ENCODE data around the gene RSRC1.

Gene RSRC1

GRCh38 chr3:158565076-158565475 is 455.2 kb downstream of the RSRC1 start:
- H3K9me3 Mint-ChIP-seq (ENCODE audit: low read depth), result no peaks in the 10 kb centered on the region
- no peak overlapping the region for H3K27ac Mint-ChIP-seq
- H3K4me1 Mint-ChIP-seq (ENCODE audit: low read depth), result no peaks in the 10 kb centered on the region
- H3K36me3 Mint-ChIP-seq, result no peaks in the 10 kb centered on the region
- peaks cover 13% of the 10 kb centered on the region for H3K27me3 Mint-ChIP-seq
- no peak overlapping the region for H3K4me3 Mint-ChIP-seq

DNA sequence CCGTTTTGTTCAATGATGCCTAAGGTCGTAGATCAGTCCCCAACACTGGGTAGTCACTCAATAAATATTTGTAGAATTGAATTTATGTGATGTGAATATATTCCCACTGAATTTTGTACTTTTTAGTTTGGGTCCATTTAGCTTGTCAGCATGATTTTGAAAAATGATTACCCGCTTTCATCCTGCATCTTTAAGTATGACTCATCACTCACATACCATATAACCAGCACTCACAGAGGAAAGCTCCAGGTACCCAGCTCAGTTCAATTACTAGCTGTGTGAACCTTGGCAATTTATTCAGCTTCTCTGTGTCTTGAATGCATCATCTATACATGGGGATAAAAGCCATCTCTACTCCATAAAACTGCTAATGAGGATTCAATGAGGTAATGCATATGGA is 458.9 kb downstream of the RSRC1 start:
- H3K36me3 Mint-ChIP-seq, result no peaks in the 10 kb centered on the region
- no peaks in the 10 kb centered on the region for H3K9me3 Mint-ChIP-seq (ENCODE audit: low read depth)
- peaks cover 11% of the 10 kb centered on the region for H3K4me1 Mint-ChIP-seq (ENCODE audit: low read depth)
- H3K27ac Mint-ChIP-seq, result no peak overlapping the region
- H3K4me3 Mint-ChIP-seq, result no peak overlapping the region
- peaks cover 19% of the 10 kb centered on the region for H3K27me3 Mint-ChIP-seq

GRCh38 chr3:158569794-158570193 is 459.9 kb downstream of the RSRC1 start:
- Mint-ChIP-seq H3K4me3 (no peak overlapping the region), H3K27me3 (peaks cover 19% of the 10 kb centered on the region), H3K9me3 (ENCODE audit: low read depth) (no peaks in the 10 kb centered on the region), H3K36me3 (no peaks in the 10 kb centered on the region), H3K4me1 (ENCODE audit: low read depth) (peaks cover 11% of the 10 kb centered on the region), H3K27ac (no peak overlapping the region)

DNA sequence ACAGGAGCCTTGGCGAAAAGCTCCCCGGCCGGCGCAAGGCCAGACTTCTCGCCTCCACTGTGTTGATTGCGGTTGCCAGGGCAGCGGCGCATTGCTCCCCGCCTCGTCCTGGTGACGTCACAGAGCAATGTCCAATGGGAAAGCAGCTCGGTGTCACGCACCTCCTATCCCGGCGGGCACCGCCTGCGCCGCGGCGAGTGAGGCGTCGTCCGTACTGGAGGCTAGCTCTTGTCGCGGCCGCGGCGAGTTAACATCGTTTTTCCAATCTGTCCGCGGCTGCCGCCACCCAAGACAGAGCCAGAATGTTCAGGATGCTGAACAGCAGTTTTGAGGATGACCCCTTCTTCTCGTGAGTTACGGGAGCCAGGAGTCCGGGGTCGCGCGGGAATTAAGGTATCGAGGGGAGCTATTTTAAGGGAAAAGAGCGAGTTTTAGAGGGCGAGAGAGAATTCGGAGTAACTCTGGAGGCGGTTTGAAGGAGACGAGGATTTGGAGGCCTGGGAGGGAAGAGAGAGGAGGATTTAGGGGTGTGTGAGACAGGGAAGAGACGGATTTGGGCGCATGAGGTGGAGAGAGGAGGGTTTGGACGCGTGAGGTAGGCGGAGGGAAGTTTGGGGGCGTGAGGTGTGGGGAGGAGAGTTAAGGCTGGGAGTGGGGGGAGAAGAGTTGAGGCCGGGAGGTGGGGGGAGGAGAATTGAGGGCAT is 461.3 kb downstream of the RSRC1 start, which contains the start of gene MLF1:
Gene MLF1 (plus strand): TSS at position 196 of the 704 bp plus-strand sequence. CDS start 107 bp downstream, at position 303.
- peaks cover 11% of the 10 kb centered on the region for H3K4me1 Mint-ChIP-seq (ENCODE audit: low read depth)
- H3K36me3 Mint-ChIP-seq, result no peaks in the 10 kb centered on the region
- H3K27ac Mint-ChIP-seq, result peak within 1 kb of the TSS; percentile 46
- H3K4me3 Mint-ChIP-seq, result peak within 1 kb of the TSS; percentile 91
- H3K27me3 Mint-ChIP-seq, result peaks cover 19% of the 10 kb centered on the region
- no peaks in the 10 kb centered on the region for H3K9me3 Mint-ChIP-seq (ENCODE audit: low read depth)

GRCh38 chr3:158571969-158572765 is 462.3 kb downstream of the RSRC1 start:
- peaks cover 17% of the 10 kb centered on the region for H3K27me3 Mint-ChIP-seq
- H3K9me3 Mint-ChIP-seq (ENCODE audit: low read depth), result no peaks in the 10 kb centered on the region
- H3K36me3 Mint-ChIP-seq, result no peaks in the 10 kb centered on the region
- H3K27ac Mint-ChIP-seq, result no peak overlapping the region
- H3K4me1 Mint-ChIP-seq (ENCODE audit: low read depth), result peaks cover 11% of the 10 kb centered on the region
- peak overlapping the region; percentile 20 for H3K4me3 Mint-ChIP-seq

GRCh38 chr3:158572766-158573060 is 462.8 kb downstream of the RSRC1 start:
- H3K9me3 Mint-ChIP-seq (ENCODE audit: low read depth), result no peaks in the 10 kb centered on the region
- H3K27ac Mint-ChIP-seq, result no peak overlapping the region
- peaks cover 17% of the 10 kb centered on the region for H3K27me3 Mint-ChIP-seq
- no peak overlapping the region for H3K4me3 Mint-ChIP-seq
- H3K36me3 Mint-ChIP-seq, result no peaks in the 10 kb centered on the region
- peaks cover 11% of the 10 kb centered on the region for H3K4me1 Mint-ChIP-seq (ENCODE audit: low read depth)

DNA sequence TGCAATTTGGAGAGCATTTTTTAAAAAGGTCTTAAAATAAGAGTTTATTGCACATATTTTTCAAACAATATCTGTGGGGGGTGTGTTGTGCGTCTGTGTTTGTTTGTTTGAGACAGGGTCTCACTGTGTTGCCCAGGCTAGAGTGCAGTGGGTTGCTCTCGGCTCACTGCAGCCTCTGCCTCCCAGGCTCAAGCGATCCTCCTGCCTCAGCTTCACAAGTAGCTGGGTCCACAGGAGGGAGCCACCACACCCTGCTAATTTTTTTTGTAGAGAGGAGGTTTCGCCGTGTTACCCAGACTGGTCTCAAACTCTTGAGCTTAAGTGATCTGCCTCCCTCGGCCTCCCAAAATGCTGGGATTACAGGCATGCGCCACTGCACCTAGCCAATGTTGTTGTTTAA is 463.8 kb downstream of the RSRC1 start:
- no peak overlapping the region for H3K4me3 Mint-ChIP-seq
- no peaks in the 10 kb centered on the region for H3K36me3 Mint-ChIP-seq
- no peaks in the 10 kb centered on the region for H3K9me3 Mint-ChIP-seq (ENCODE audit: low read depth)
- no peak overlapping the region for H3K27ac Mint-ChIP-seq
- peaks cover 14% of the 10 kb centered on the region for H3K27me3 Mint-ChIP-seq
- H3K4me1 Mint-ChIP-seq (ENCODE audit: low read depth), result peaks cover 11% of the 10 kb centered on the region

- H3K9me3 Mint-ChIP-seq (ENCODE audit: low read depth), result no peaks in the 10 kb centered on the region
- no peak overlapping the region for H3K4me3 Mint-ChIP-seq
- no peak overlapping the region for H3K27ac Mint-ChIP-seq
- H3K4me1 Mint-ChIP-seq (ENCODE audit: low read depth), result peaks cover 11% of the 10 kb centered on the region
- no peaks in the 10 kb centered on the region for H3K36me3 Mint-ChIP-seq
- peaks cover 9% of the 10 kb centered on the region for H3K27me3 Mint-ChIP-seq
These were observed 464.8 kb downstream of the RSRC1 start for GRCh38 chr3:158574646-158575045.

GRCh38 chr3:158590223-158590622 is 480.3 kb downstream of the RSRC1 start:
- Mint-ChIP-seq H3K27ac (no peak overlapping the region), H3K36me3 (no peaks in the 10 kb centered on the region), H3K27me3 (peaks cover 9% of the 10 kb centered on the region), H3K4me1 (ENCODE audit: low read depth) (no peaks in the 10 kb centered on the region), H3K4me3 (no peak overlapping the region), H3K9me3 (ENCODE audit: low read depth) (no peaks in the 10 kb centered on the region)
